ENCODE results near the gene CD58.

Gene CD58

DNA sequence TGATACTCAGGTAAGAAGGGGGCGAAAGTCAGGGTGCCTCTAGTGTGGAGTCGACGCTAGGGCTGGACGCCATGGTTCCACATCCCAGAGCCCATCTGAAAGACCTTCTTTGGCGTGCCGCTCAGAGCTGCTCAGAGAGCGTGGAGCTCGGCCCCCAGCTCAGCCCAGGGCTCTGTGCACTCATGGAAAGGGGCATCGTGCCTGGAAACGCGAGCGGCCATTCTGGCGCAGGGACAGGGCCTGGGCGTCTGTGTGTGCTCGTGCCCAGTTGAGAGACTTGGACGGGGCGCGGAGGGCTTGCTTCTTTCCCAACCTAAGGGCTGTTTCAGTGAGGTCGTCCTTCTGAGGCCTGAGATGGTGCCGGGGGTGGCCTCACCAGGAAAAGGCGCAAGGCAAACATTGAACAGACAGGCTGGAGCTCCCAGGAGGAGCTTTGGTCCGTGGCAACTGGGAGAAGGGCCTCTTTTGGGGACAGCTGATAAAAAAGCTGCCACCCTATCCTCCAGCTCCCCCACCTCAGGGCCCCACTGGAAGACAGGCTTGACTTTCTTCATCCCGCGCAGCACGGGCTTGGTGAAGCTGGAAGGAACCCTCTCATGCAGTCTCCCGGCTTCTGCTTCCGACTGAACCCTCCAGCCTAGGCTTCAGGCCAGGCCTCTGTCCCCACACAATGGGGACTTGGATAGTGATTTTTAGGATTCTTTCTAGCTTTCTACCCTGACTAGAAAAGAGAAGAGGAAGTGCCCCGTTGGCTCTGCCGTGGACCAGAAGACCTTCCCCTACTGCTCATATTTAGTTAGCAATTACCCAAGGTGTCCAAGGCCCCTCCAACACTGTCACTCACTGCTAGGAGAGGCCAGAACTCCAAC lies 77.1 kb downstream of the CD58 start:
- no peak for DNase-seq (ENCODE audit: low read depth in 2 of 2)

DNA sequence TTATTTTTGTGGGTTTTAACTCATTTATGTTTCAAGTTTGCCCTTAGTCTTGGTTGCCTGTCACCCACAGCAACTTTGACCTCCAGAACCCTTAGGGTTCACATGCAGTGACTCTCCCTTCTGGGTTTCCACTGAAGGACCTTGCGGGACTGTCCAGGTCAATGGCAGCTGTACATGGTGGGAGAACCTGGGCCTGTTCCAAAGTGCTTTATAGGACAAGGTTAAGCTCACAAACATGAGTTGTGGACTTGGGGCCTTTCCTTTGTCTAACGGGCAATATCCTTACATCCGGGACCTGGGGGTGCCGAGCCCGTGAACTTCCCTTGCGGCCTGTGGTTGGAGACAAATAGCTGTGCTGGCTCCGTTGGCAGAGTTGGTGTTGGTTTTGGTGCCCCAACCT lies 77.8 kb downstream of the CD58 start:
- DNase-seq (ENCODE audit: low read depth in 2 of 2), result no peak

DNA sequence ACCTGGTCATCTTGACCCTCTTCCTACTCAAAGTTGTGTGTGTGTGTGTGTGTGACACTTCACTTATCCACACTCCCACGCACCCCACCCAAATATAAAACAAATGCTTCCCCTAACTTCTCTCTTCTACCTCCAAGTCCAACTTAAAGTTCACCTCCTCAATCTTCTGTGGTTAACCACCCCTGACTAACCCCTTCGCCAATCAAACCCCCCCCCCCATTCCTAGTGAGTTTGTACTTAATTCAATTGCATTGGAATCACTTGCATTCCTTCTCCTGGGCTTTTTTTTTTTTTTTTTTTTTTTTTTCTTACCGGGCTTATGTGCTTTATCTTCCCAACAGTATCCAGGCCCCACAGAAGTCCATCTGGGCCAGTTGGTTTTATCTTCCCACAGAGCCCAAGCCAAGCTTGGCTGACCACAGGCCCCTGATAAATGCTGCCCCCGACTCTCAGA lies 78.4 kb downstream of the CD58 start:
- DNase-seq (ENCODE audit: low read depth in 2 of 2), result no peak

DNA sequence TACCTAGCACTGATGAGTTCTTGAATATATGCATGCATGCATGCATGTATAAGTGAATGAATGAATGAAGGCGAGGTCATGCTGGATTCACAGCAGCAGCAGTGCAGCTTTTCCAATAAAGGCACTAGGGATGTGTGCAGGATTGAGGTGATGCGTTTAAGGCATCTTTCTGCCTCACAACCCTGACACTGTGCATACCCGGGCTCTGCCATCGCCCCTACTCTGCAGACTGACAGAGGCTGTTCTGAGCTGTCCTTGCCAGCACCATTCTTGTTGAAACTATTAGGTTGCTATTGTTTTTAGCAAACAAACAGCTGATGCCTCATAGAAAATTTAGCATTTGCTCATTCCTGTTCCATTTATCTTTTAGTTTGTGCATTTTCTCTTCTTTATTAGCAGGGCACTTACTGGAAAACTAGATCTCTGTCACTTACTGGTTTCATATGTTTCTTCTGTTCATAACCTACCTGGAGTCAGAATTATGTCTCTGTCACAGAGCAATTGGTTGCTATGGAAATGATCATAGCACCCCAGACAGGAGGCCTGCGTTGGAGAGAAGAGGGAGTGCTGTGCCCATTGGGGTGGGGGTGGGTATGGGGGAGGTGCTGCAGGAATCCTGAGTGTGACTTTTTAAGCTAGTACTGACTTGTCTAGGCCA lies 79.0 kb downstream of the CD58 start:
- DNase-seq (ENCODE audit: low read depth in 2 of 2), result no peak

DNA sequence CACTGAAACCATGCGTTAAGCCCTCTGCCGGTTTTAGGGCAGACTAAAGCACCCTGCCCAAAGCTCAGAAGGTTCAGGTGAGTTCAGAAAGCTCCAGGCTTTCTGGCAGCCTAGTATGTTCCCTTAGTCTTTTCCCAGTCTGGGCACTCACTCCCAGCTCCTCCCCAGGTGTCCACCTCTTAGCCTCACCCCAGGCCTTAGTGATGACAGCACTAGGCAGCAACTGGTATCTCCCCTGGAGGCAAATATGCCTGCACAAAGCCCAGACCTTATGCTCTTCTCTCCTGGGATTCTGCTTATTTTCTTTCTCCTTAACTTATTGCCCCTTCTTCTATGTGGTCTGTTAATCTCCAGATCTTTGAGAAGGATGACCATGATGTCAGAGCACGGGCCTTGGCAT lies 80.2 kb downstream of the CD58 start:
- no peak for DNase-seq (ENCODE audit: low read depth in 2 of 2)

DNA sequence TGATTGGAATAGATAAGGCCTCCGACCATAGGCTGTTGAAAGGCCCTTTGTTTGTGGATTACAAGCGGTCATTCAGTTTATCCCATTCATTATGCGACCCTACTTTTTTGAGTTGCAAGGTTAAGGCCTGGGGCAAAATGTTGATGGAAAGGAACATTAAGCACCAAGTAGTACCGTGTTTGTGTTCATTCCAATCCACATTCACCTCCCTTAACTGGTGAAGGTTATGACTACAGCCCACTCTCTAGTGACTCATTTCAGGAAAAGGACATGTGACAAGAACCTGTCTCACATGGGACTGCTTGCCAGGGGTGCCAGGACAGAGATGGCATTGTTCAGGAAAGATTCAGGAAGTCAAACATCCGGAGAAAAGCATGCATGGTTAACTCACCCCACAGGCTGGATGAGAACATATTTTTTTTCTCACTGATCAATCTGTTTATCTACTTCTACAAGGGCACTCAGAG lies 81.6 kb downstream of the CD58 start:
- no peak for DNase-seq (ENCODE audit: low read depth in 2 of 2)

DNA sequence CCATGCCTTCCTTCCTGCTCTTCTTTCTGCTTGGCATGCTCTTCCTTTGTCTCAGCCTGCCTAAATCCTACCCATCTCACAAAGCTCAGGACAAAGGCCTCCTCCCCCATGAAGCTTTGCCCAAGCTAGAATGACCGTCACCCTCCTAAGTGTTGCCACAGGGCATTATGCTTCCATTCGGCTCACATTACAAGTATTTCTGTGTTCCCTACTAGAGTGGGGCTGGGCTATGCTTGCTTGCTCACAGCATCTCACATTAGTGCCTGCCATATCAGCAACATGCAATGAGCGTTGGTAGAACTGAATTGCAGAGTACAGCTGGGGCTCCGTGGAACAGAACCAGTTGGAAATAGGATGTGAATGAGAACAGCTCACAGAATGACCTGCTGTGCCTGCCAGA lies 82.8 kb downstream of the CD58 start:
- DNase-seq (ENCODE audit: low read depth in 2 of 2), result no peak

DNA sequence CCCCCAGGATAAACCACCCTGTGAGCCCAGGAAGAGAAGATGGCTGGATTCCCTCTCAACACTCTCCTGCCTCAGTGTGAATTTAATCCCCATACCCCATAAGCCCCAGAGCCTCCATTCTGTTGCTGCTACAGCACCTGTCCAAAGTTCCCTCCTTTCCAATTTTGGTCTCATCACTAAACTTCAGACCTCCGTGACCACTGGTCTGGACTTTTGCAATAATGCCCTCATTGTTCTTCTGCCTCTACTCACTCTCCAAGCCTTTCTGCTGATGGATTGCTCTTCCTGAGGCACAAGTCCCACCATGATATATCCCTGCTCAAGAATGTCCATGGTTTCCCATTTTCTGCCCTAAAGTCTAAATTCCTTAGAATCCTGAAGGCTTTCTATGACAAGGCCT lies 83.2 kb downstream of the CD58 start:
- no peak for DNase-seq (ENCODE audit: low read depth in 2 of 2)

DNA sequence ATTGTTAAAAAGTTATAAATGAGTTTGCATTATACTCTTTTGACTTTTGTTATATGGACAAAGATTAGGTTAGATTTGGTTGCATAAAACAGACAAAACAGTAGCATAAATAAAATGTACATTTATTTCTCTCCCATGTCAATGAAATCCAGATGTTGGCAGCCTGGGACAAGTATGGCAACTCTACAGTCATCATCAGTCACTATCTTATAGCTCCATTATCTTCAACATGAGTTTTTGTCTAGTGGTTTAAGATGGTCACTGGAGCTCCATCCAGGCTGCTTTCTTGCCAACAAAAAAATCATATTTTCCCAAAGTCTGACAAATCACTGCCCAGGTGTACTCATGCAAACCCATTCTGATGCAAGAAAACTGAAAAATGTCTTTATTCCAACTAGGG lies 83.8 kb downstream of the CD58 start:
- no peak for DNase-seq (ENCODE audit: low read depth in 2 of 2)

DNA sequence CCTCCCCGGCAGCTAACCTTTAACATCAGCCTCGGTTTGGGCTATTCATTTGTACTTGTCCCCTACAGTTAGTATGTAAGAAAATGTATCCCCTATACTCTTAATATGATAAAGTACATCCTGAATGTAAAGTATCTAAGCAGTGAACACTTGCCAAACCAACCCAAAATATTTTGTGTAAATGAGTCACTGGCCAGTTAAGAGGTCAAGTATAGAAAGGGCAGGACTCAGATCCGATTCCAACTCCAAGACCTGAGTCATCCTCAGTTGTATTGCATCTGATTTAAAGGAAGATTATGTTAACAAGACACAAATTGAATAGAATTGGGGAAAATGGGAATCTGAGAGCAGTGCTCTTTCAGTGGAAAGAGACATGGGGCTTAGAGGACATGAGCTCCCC lies 84.4 kb downstream of the CD58 start:
- no peak for DNase-seq (ENCODE audit: low read depth in 2 of 2)

DNA sequence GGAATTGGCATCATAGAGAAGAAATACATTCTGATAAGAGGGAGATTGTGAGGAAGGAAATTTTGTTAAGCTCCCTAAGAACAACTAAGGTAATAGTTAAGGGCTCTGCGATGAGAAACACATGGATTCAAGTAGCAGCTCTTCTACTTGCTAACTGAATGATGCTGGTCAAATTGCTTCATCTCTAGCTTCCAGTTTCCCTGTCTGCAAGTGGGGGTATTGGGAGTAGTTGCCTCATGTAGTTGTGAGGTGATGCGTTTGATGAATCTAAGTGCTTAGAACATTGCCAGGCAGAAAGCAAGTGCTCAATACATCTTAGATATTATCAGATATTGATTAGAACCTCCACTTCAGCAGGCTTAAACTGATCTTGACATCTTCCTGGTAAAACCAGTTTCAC lies 84.8 kb downstream of the CD58 start:
- DNase-seq (ENCODE audit: low read depth in 2 of 2), result no peak

DNA sequence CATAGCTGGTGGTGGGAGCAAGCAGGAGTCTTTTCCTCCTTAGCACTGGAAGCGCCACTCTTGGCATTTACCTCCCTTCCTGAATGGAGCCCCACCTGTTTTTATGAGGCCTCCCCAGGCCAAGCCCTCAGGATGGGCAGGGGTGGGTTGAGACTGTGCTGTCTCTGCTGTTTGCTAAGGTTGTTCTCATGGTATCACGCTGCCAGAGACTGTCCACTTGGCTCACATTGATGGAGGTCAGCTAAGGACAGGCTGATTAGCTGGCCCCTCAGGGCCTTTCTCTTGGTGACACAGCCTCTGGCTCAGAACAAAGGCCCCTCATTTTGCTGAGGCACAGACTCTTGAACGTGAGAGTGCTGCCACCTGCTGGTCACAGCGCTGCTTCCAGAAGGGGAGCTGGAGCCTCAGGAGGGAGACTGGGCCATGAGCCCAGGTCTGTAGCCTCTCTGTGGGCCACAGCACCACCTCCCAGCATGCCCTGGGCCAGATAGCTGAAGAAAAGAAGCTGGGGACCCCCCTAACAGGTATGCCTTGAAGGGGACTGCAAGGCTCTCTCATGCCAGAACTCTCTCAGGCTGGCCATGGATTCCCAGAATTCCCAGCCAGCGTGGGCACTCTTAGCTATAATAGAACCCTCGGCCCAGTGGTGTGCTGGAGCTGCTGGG lies 85.6 kb downstream of the CD58 start:
- DNase-seq (ENCODE audit: low read depth in 2 of 2), result peak; percentile 72 to 88

DNA sequence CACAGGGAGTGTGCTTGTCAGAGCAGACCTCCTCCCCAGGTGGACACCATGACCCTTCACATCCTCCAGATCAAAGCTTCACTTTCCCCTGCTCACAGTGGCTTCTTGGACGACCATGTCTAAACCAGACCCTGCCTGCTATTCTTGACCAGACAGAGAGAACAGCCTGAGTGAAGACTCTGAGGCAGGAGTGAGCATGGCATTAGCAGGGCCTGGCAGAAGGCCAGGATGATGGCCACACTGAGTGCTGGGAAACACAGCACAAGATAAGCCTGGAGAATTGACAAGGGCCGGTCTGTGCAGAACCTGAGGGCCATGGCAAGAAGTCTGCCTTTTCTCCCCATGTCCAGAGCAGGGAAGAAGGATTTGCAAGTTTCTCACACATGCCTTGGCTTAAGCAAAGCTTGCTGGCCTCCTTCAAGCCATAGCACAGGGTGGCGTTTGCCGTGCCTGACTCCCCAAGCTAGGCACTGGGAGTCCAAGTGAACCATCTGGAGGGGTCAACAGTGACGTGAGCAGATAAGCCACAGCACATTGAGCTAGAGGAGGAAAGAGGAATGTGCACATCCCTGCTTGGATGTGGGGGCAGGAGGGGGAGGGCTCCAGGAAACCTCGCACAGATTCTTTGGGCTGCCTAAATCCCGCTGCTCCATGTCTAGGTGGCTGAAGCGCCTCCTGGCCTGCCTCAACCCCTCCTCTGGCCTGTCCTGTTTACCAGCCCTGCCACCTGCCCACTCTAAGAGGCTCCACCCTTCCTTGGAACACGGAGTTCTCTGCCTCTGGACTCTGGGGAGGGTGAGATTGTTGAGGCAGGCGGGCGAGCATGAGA lies 87.1 kb downstream of the CD58 start:
- DNase-seq (ENCODE audit: low read depth in 2 of 2), result no peak

DNA sequence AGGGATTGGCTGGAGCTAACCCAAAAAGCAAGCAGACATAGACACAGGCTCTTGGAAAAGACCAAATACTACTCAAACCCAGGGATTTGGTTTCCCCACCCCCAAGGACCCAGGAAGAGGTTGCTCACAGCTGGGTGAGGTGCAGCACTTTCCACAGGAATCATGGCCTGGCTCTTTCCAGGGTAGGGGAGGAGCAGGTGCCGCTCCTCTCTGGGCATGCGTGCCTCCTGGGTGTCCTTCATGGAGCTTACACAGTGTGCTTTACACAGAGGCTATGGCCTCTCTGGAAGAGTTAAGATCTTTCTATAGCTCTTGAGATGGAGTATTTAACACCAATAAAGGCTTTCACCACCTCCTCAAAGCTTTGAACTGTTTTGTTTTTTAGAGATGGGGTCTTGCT lies 88.3 kb downstream of the CD58 start:
- no peak for DNase-seq (ENCODE audit: low read depth in 2 of 2)

DNA sequence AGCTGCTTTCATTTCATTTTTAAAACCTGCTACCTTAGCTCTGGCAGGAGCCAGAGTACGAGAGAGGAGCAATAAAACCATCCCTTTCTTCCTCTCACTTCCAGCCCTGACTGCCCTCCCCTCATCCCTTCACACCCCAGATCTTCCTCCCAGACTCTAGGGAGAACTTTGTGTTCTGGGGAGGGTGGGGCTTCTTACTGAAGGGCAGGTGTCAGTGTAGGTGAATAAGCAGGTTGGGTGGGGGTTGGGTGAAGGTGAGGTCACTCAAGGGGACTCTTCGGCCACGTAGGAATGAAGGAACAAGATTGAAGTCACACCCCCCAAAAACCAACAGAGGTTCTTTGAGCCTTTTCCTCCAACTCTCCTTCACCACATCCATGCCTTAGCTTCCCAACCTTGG lies 88.9 kb downstream of the CD58 start:
- DNase-seq (ENCODE audit: low read depth in 2 of 2), result no peak

DNA sequence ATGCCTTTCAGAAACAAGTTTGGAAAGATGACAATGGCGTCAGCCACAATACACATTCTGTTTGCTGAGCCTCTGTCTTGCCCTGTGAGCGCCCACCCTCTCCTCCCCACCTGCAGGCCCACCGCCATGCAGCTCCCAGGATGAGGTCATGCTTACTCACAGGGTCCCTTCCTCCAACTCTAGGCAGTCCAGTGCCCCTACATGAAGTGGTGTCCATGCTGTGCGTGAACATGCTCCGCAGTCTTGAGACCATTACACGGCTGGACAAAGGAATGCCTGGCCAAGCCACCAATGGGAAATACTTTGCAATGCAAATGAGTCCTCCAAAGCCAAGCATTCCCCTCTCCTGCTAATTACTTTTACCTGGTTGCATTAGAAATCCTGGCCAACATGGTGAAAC lies 92.2 kb downstream of the CD58 start:
- DNase-seq (ENCODE audit: low read depth in 2 of 2), result no peak

DNA sequence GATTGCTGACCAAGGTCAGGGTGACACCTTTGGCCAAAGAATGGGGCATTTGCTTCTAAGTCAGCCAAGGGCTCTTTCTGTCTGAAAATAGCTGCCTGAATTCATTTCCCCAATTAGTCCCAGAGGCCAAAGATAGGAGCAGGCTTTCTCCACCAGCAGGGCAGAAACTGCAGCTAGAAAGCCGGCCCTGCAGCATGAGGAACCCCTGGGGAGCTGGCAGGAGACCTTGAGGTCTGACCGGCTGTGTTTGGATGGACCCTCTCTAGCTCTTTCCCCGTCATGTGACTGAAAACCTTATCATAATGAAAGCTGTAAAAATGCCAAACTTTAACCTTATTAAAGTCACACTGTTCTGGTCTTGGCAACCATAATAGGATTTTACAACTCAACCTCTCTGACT lies 93.4 kb downstream of the CD58 start:
- DNase-seq (ENCODE audit: low read depth in 2 of 2), result no peak

DNA sequence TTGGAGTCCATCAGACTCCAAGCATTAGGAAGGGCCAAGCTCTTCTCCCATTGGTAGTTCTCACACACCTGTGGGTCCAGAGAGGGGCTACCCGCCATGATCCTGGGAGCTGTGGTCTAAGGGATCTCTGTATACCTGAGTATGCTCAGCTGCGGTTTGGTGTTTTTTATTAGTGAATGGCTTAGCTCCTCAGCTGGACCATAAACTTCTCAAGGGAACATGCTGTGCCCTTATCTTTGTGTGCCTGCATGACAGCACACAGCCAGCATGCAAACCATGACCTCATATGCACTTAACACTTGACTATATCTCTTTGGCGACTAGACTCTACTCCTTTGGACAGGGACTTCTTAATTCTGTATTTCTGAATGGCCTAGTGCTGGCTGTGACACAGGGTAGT lies 94.5 kb downstream of the CD58 start:
- no peak for DNase-seq (ENCODE audit: low read depth in 2 of 2)

DNA sequence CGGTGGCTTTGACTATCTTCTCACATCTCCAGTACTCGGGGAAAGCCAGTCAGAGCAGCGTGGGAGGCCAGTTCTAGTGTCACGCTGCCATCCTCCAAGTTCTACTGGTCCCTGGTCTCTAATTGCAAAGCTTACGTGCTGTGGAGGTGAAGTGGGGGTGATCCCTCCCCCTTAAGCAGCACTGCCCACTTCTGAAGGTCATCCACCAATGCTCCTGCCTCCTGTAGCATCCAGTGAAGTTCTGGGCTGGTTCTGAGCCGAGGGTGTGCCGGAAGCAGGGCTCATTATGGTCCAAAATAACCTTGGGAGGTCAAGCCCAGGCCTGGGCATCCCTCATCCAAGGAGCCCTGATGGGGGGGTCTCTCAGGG lies 95.0 kb downstream of the CD58 start:
- no peak for DNase-seq (ENCODE audit: low read depth in 2 of 2)

DNA sequence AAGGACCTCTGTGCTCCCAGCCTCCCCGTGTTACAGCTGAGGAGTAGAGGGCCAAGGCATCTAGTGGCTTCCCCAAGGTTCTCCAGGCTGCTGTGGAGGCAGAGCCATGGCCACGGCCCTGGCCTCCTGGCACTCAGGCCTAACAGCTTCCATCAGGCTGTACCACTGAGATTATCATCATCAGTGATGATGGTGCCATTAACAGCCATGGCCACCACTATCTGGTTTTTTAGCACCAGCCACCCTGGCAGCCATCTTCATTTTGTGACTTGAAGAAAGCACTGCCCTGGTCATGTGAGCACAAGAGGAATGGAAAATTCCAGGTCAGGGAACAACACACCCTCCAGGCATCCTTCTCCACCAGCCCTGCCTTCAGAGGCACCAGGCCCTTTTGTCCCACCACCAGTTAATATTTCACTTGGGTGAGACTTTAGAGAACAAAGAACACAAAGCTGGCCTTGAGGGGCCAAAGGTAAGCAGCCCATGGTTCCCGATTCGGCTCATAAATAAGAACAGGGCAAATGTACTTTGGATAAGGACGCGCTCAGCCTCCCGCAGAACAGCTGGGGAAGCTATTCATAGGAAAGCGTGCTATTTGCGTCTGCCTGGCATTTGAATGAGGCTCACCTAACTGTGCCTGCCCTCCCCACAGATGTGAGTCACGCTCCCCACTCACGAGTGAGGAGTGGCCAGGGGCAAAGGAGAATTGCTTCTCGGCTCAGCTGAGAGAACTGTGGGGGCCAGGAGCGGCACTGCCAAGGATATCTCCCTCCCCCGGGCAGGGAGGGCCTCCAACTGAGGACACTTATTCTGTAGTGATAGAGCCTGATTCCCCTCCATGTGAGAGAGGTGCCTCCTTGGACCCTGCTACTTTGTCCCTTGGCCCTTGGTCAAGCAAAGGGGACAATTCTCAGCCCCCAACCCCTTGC lies 95.6 kb downstream of the CD58 start:
- no peak for DNase-seq (ENCODE audit: low read depth in 2 of 2)

DNA sequence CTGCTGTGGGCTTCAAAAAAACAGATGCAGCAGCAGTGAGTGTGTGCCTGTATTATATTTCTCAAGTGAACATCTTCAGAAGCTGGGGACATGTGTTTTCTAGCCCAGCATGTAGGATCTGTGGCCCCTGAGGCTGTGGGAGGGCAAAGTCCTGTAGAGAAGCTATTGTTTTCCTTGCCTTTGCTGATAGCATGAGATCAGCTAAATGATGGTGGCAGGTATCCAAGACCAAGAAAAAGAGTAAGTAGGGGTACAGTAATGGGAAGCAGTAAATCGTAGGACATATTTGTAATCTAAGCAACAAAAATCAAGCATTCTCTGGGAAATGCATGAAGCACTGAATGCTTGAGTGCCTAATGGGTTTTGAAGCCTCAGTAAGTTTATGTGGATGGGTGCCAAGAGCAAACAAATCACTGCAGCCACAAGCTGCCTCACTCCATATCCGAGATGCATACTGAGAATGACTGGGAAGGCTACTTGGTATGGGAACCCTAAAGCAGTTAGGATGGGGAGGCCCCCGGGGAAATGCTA lies 98.3 kb downstream of the CD58 start:
- DNase-seq (ENCODE audit: low read depth in 2 of 2), result no peak

Measured in stimulated activated CD8-positive, alpha-beta memory T cell treated with anti-CD3 and anti-CD28 coated beads, Interleukin-7, amount 100 ng/mL, for 1 hour (primary cell).